Adrenal gland (tissue), 12 donors: ENCODE results near the gene CPTP. TPM values are rescaled to one million over a fixed set of nuclear protein-coding genes. Genes with fewer than 3 reads are reported as not detected.
A peak's percentile ranks its signal among the peaks of the same experiment; 100 is the strongest.

Experiments
- DNase-seq, 7 donors: peaks; one replicate each; pipeline ENCODE4 v3.0.0-alpha.2; 2019 to 2020
- H3K27ac ChIP-seq, 5 donors: fragments of 200-600 bp; sonication (generic) in 4 of 5; 1 replicate in 3 of 5; 2 replicates in 2 of 5; pipeline versions ENCODE4 v1.5.1 to v1.8.0; 2016 to 2020; ENCODE audit warnings: mild to moderate bottlenecking in 1 of 5
- H3K27me3 ChIP-seq: fragments of 200-600 bp; 2 replicates; pipeline ENCODE4 v1.8.0; 2021
- H3K36me3 ChIP-seq, 2 donors: fragments of 200-600 bp; replicated peaks in 1 of 2; 1 replicate in 1 of 2; 2 replicates in 1 of 2; pipeline versions ENCODE4 v1.5.1 to v1.8.0; 2018 to 2022
- H3K4me1 ChIP-seq, 2 donors: fragments of 200-600 bp; replicated peaks in 1 of 2; 1 replicate in 1 of 2; 2 replicates in 1 of 2; pipeline versions ENCODE4 v1.5.1 to v1.8.0; 2018 to 2021
- H3K4me3 ChIP-seq, 4 donors: fragments of 200-600 bp; sonication (generic) in 3 of 4; one replicate each; pipeline ENCODE4 v1.5.1; 2016 to 2018
- H3K9me3 ChIP-seq, 3 donors: fragments of 200-600 bp; sonication (generic) in 1 of 3; replicated peaks in 1 of 3; 1 replicate in 2 of 3; 2 replicates in 1 of 3; pipeline versions ENCODE4 v1.5.1 to v1.8.0; 2016 to 2021
- POLR2A ChIP-seq, 2 donors: fragments of 450-650 bp; IDR thresholded peaks; one replicate each; pipeline ENCODE4 v1.6.1; 2017; ENCODE audit warnings: antibody characterized with exemption in 2 of 2, mild to moderate bottlenecking in 2 of 2, moderate library complexity in 1 of 2
- WGBS, 4 donors: extraction: QIAGEN DNeasy Blood & Tissue Kit in 2 of 4; methylation state at CpG; one replicate each; pipeline versions ENCODE4 v1.1.5 to v1.1.7; 2013 to 2017; 5-methylcytosine and 5-hydroxymethylcytosine counted together
- intact Hi-C, 2 donors: fragments of 100-400 bp; cut with DNase I; formaldehyde crosslinking; loops; one replicate each; pipeline versions ENCODE4 v1.14.1 to v1.15.0; 2022 to 2023
- polyA plus RNA-seq, 3 donors: library from polyadenylated mRNA; stranded (reverse); fragments of 200-250 nt in 2 of 3; fragments of 350-450 nt in 1 of 3; fragmentation: Illumina TruSeq in 1 of 3; extraction: RNeasy Lipid Tissue Mini Kit (QIAGEN cat#74804) in 1 of 3; gene quantifications; one replicate each; pipeline ENCODE4 v1.2.3, GENCODE V29; 2013 to 2014
- total RNA-seq, 9 donors: library from RNA; depleted of rRNA in 4 of 9; stranded (reverse); fragments of >200 nt in 4 of 9; fragments of 120-200 nt in 1 of 9; fragmentation: NEBNext Ultra II Directional in 1 of 9; extraction: Animal tissue kit (Norgen Biotek cat#: 25700) in 1 of 9; gene quantifications; one replicate each; pipeline versions ENCODE4 v1.1.0 to v1.2.4, GENCODE V29; 2013 to 2023
- TF ChIP-seq, protein P1 (sequence below), 6 experiments: fragments of 450-650 bp in 4 of 6; fragments of 200-600 bp in 2 of 6; sonication (generic) in 1 of 6; IDR thresholded peaks; 1 replicate in 5 of 6; 2 replicates in 1 of 6; pipeline versions ENCODE4 v1.5.1 to v1.8.0; 2016 to 2021; ENCODE audit warnings: antibody characterized with exemption in 6 of 6, mild to moderate bottlenecking in 2 of 6, moderate library complexity in 1 of 6
- donor health status: healthy with polysubstance abuse.
- donor health status: Bipolar disorder and iron deficiency.
- donor health status: DM: yes; HTN: yes; CAD: no.
- donor health status: DM: no; HTN: no; CAD: no.
- donor health status: DM: no; HTN: no; CAD: no.
- donor health status: DM: yes; HTN: yes; CAD: no.

Gene CPTP
- total and polyA plus RNA-seq, 12 donors, result 2.9 to 53.0 (median 29.0) TPM

GRCh38 chr1:1349256-1350012 is 24.8 kb downstream of the CPTP start, which contains the start of gene DVL1:
TSS of gene DVL1 (minus strand) at chr1:1349418. CDS start at chr1:1349065, 353 bp downstream.
- Histone ChIP-seq H3K27me3 (peaks cover 15% of the 10 kb centered on the region), H3K27ac (peak within 1 kb of the TSS; percentile 60 to 95 (median 75)), H3K4me3 (peak within 1 kb of the TSS; percentile 35 to 98 (median 52)), H3K36me3 (no peaks in the 10 kb centered on the region), H3K4me1 (peaks cover 39 to 42% of the 10 kb centered on the region in 2 donors), H3K9me3 (no peaks in the 10 kb centered on the region)
- TF ChIP-seq POLR2A (IDR thresholded peaks at IDR 0.05), result peak; percentile 38 to 51
- TF ChIP-seq, protein P1, sequence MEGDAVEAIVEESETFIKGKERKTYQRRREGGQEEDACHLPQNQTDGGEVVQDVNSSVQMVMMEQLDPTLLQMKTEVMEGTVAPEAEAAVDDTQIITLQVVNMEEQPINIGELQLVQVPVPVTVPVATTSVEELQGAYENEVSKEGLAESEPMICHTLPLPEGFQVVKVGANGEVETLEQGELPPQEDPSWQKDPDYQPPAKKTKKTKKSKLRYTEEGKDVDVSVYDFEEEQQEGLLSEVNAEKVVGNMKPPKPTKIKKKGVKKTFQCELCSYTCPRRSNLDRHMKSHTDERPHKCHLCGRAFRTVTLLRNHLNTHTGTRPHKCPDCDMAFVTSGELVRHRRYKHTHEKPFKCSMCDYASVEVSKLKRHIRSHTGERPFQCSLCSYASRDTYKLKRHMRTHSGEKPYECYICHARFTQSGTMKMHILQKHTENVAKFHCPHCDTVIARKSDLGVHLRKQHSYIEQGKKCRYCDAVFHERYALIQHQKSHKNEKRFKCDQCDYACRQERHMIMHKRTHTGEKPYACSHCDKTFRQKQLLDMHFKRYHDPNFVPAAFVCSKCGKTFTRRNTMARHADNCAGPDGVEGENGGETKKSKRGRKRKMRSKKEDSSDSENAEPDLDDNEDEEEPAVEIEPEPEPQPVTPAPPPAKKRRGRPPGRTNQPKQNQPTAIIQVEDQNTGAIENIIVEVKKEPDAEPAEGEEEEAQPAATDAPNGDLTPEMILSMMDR (IDR thresholded peaks at IDR 0.05), result peak; percentile 5 to 61 (median 38)
- intact Hi-C loops, result no loop called here
- peak in 4 of 7 donors; percentile 59 to 72 (median 64) for DNase-seq
- 0 to 1% (median 1%) methylated on average over 42 to 115 of the region's 122 CpGs; no CpG with 5 or more reads in 1 of the 4 donors for WGBS, 4 donors

DNA sequence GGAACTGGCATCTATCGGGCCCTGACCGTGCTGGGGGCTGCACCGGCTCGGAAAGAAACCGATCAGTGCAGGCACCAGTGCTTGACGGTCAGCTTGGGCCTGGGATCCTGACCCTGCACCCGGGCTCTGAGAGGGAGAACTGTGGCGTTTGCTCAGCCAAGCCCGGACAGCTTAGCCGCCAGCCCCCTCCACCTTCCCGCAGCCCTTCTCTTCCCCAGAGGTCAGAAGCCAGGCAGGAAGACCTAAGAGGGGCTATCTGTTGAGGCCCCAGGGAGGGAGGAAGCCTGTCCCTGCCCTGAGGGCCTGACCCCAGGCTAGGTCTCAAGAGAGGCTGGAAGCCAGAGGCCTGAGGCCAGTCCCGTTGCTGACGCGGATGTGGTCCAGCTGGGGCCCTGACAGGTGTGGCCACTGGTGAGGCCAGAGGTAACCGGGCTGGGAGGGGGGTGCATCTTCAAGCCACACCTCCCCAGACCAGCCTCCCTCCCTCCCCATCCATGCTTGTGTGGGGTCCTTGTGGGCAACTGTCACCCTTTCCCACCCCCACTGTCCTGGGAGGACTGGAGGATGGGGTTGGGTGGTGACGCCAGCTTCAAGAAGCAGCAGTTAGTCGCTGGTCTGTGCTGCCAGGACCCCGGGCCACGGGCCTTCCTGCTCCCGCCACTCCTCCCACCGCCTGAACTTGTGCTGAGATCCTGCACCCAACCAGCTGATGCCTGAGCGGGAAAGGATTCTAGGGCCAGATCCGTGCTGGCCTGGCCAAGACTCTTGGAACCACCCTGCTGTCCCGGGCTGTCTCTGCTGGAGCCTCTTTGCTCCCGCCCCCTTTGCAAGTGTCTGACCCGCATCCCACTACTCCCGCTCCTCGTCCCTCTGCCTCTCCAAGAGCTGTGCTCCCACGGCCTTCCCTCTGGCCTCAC is 27.2 kb downstream of the CPTP start:
- TF ChIP-seq, protein P1 (IDR thresholded peaks at IDR 0.05), result no peak
- no peak for TF ChIP-seq POLR2A (IDR thresholded peaks at IDR 0.05)
- Histone ChIP-seq H3K4me1 (peaks cover 19 to 20% of the 10 kb centered on the region in 2 donors), H3K9me3 (no peaks in the 10 kb centered on the region), H3K27ac (peak overlapping the region in 2 of 5 donors; percentile 35 to 45), H3K27me3 (peaks cover 20% of the 10 kb centered on the region), H3K36me3 (no peaks in the 10 kb centered on the region), H3K4me3 (no peak overlapping the region)
- no peak for DNase-seq
- intact Hi-C loops, result no loop called here
- WGBS, 4 donors, result 64 to 71% (median 66%) methylated on average over 12 to 29 of the region's 29 CpGs

DNA sequence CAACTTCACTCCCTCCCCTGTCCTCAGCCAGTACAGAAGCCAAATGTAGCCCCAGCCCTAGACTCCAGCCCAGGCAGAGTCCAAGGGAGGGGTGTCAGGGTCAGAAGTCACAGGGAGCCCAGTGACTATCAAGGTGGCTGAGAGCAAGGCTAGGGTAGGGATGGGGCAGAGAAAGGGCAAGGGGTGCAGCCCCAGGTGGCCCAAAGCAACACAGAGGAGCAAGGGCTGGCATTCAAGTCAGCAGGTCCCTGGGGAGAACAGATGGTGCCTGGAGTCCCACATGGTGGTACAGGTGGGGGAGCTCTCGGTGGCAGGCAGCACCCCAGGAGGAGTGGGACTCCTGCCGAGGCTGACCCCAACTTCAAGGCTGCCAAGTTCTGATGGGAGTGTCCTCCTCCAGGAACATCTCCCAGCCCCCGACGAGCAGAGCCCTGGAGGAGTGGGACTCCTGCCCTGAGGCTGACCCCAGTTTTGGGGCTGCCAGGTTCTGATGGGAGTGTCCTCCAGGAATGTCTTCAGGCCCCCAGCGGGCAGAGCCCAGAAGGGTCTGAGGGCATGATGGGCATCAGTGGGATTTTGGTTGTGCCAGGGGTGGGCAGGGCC is 28.3 kb downstream of the CPTP start:
- no peak for DNase-seq
- TF ChIP-seq POLR2A (IDR thresholded peaks at IDR 0.05), result no peak
- TF ChIP-seq, protein P1 (IDR thresholded peaks at IDR 0.05), result no peak
- 26 to 31% (median 30%) methylated on average over 3 to 5 of the region's 5 CpGs; no CpG with 5 or more reads in 1 of the 4 donors for WGBS, 4 donors
- H3K27ac ChIP-seq, result peak overlapping the region in 1 of 5 donors; percentile 45
- H3K4me1 ChIP-seq, result peaks cover 8 to 10% of the 10 kb centered on the region in 2 donors
- intact Hi-C loops, result no loop called here
- H3K36me3 ChIP-seq, result no peaks in the 10 kb centered on the region
- peaks cover 20% of the 10 kb centered on the region for H3K27me3 ChIP-seq
- no peak overlapping the region for H3K4me3 ChIP-seq
- H3K9me3 ChIP-seq, result no peaks in the 10 kb centered on the region
